Neural progenitor cell (in vitro differentiated cells): ENCODE measurements around the gene NEDD4L. TPM values are rescaled to one million over a fixed set of nuclear protein-coding genes. Genes with fewer than 3 reads are reported as not detected.
A peak's percentile ranks its signal among the peaks of the same experiment; 100 is the strongest.

Source experiments
- DNase-seq: peaks from one replicate; pipeline ENCODE4 v3.0.0-alpha.2; 2016; ENCODE audit warnings: low spot score
- H2AFZ ChIP-seq: fragments of 200-600 bp; sonication (generic); replicated peaks from 2 replicates; pipeline ENCODE4 v1.6.1; 2016; ENCODE audit warnings: antibody characterized with exemption
- H3F3A ChIP-seq: fragments of 200-600 bp; sonication (generic); 2 replicates; pipeline ENCODE4 v1.6.1; 2016; ENCODE audit warnings: antibody characterized with exemption, low read depth
- H3K27ac ChIP-seq: fragments of 200-600 bp; sonication (generic); 2 replicates; pipeline ENCODE4 v1.5.1; 2016; ENCODE audit warnings: mild to moderate bottlenecking
- H3K27me3 ChIP-seq: fragments of 200-600 bp; sonication (generic); 2 replicates; pipeline ENCODE4 v1.6.1; 2016; ENCODE audit warnings: mild to moderate bottlenecking, moderate library complexity
- H3K36me3 ChIP-seq: fragments of 200-600 bp; sonication (generic); 2 replicates; pipeline ENCODE4 v1.5.1; 2016
- H3K4me1 ChIP-seq: fragments of 200-600 bp; sonication (generic); 2 replicates; pipeline ENCODE4 v1.6.1; 2016; ENCODE audit warnings: mixed run types
- H3K4me2 ChIP-seq: fragments of 200-600 bp; sonication (generic); 2 replicates; pipeline ENCODE4 v1.6.1; 2016
- H3K4me3 ChIP-seq: fragments of 200-600 bp; sonication (generic); 2 replicates; pipeline ENCODE4 v1.5.1; 2016
- H3K79me2 ChIP-seq: fragments of 200-600 bp; sonication (generic); 2 replicates; pipeline ENCODE4 v1.6.1; 2016; ENCODE audit warnings: low read depth
- H3K9ac ChIP-seq: fragments of 200-600 bp; sonication (generic); 2 replicates; pipeline ENCODE4 v1.6.1; 2016
- H3K9me3 ChIP-seq: fragments of 200-600 bp; sonication (generic); 2 replicates; pipeline ENCODE4 v1.5.1; 2016; ENCODE audit warnings: low read depth
- H4K20me1 ChIP-seq: fragments of 200-600 bp; sonication (generic); 2 replicates; pipeline ENCODE4 v1.6.1; 2016; ENCODE audit warnings: low read depth
- H3K27ac Mint-ChIP-seq: 3 replicates; pipeline ENCODE4 v1.8.0; 2021; ENCODE audit warnings: mixed read lengths
- H3K27me3 Mint-ChIP-seq: 2 replicates; pipeline ENCODE4 v1.8.0; 2022; ENCODE audit warnings: low read depth, mild to moderate bottlenecking, inconsistent platforms, moderate library complexity, mixed read lengths; ENCODE audit not compliant: insufficient read depth
- H3K36me3 Mint-ChIP-seq: 3 replicates; pipeline ENCODE4 v1.8.0; 2021; ENCODE audit warnings: mixed read lengths
- H3K4me1 Mint-ChIP-seq: 3 replicates; pipeline ENCODE4 v1.8.0; 2021; ENCODE audit warnings: mixed read lengths
- H3K4me3 Mint-ChIP-seq: 3 replicates; pipeline ENCODE4 v1.8.0; 2021; ENCODE audit warnings: mild to moderate bottlenecking, moderate library complexity, mixed read lengths
- H3K9me3 Mint-ChIP-seq: 3 replicates; pipeline ENCODE4 v1.8.0; 2020; ENCODE audit warnings: mixed read lengths
- CTCF ChIP-seq: fragments of 200-600 bp; sonication (generic); IDR thresholded peaks from 2 replicates; pipeline ENCODE4 v1.5.1; 2017; ENCODE audit warnings: antibody characterized with exemption, mild to moderate bottlenecking
- EZH2 ChIP-seq: fragments of 200-600 bp; sonication (generic); IDR thresholded peaks from 2 replicates; pipeline ENCODE4 v1.6.1; 2017; ENCODE audit warnings: antibody characterized with exemption, mild to moderate bottlenecking, moderate library complexity
- EZH2phosphoT487 ChIP-seq: fragments of 200-600 bp; sonication (generic); IDR thresholded peaks from 2 replicates; pipeline ENCODE4 v1.6.1; 2017; ENCODE audit warnings: antibody characterized with exemption
- total RNA-seq: library from RNA; depleted of rRNA; stranded (reverse); fragments of >200 nt; gene quantifications from 2 replicates; pipeline ENCODE4 v1.2.3, GENCODE V29; 2015; ENCODE audit warnings: low replicate concordance

Gene NEDD4L
- total RNA-seq, 1 donor from 2014 or later = 55.5 TPM

- TF ChIP-seq EZH2 (no peak), EZH2phosphoT487 (no peak), CTCF (no peak)
- H3K4me2 ChIP-seq = no peak overlapping the region
- H4K20me1 ChIP-seq = no peaks in the 10 kb centered on the region
- Mint-ChIP-seq H3K9me3 (no peaks in the 10 kb centered on the region), H3K27me3 (no peaks in the 10 kb centered on the region), H3K4me1 (peaks cover 21% of the 10 kb centered on the region), H3K4me3 (no peak overlapping the region), H3K36me3 (no peaks in the 10 kb centered on the region), H3K27ac (no peak overlapping the region)
- no peaks in the 10 kb centered on the region for H3F3A ChIP-seq
- H3K27ac ChIP-seq = no peak overlapping the region
- peaks cover 8% of the 10 kb centered on the region for H3K4me1 ChIP-seq
- no peak overlapping the region for H2AFZ ChIP-seq
- no peaks in the 10 kb centered on the region for H3K79me2 ChIP-seq
- no peak overlapping the region for H3K9ac ChIP-seq
- DNase-seq = no peak
- no peaks in the 10 kb centered on the region for H3K9me3 ChIP-seq
- no peaks in the 10 kb centered on the region for H3K27me3 ChIP-seq
- no peak overlapping the region for H3K4me3 ChIP-seq
- no peaks in the 10 kb centered on the region for H3K36me3 ChIP-seq
Observed at GRCh38 chr18:58407263-58407648, 363.2 kb downstream of the NEDD4L start.

- Histone ChIP-seq H3K36me3 (no peaks in the 10 kb centered on the region), H3K4me3 (no peak overlapping the region), H3K79me2 (no peaks in the 10 kb centered on the region), H3K27me3 (no peaks in the 10 kb centered on the region), H3F3A (no peaks in the 10 kb centered on the region), H4K20me1 (no peaks in the 10 kb centered on the region), H3K9ac (no peak overlapping the region), H3K4me2 (no peak overlapping the region), H3K27ac (no peak overlapping the region), H3K4me1 (peaks cover 12% of the 10 kb centered on the region), H3K9me3 (no peaks in the 10 kb centered on the region), H2AFZ (no peak overlapping the region)
- Mint-ChIP-seq H3K36me3 (no peaks in the 10 kb centered on the region), H3K4me3 (no peak overlapping the region), H3K9me3 (no peaks in the 10 kb centered on the region), H3K4me1 (peaks cover 15% of the 10 kb centered on the region), H3K27me3 (no peaks in the 10 kb centered on the region), H3K27ac (no peak overlapping the region)
- no peak for DNase-seq
- TF ChIP-seq EZH2phosphoT487 = no peak
- peak; percentile 13 for TF ChIP-seq CTCF
Observed at GRCh38 chr18:58407649-58408407, 363.8 kb downstream of the NEDD4L start.

GRCh38 chr18:58408665-58409064 is 364.6 kb downstream of the NEDD4L start:
- Histone ChIP-seq H3K4me3 (no peak overlapping the region), H3K4me1 (peaks cover 10% of the 10 kb centered on the region), H4K20me1 (no peaks in the 10 kb centered on the region), H3K79me2 (no peaks in the 10 kb centered on the region), H3K4me2 (no peak overlapping the region), H3K27me3 (no peaks in the 10 kb centered on the region), H2AFZ (no peak overlapping the region), H3K36me3 (no peaks in the 10 kb centered on the region), H3K9me3 (no peaks in the 10 kb centered on the region), H3K27ac (no peak overlapping the region), H3F3A (no peaks in the 10 kb centered on the region), H3K9ac (no peak overlapping the region)
- DNase-seq = no peak
- Mint-ChIP-seq H3K9me3 (no peaks in the 10 kb centered on the region), H3K36me3 (no peaks in the 10 kb centered on the region), H3K4me1 (peaks cover 8% of the 10 kb centered on the region), H3K27me3 (no peaks in the 10 kb centered on the region), H3K27ac (no peak overlapping the region), H3K4me3 (no peak overlapping the region)
- TF ChIP-seq CTCF (no peak), EZH2phosphoT487 (no peak), EZH2 (no peak)
